HepG2 (cell line): ENCODE results near the gene RGCC. TPM values are rescaled to one million over a fixed set of nuclear protein-coding genes. Genes with fewer than 3 reads are reported as not detected.

Source experiments
- ATAC-seq: fragments of 200-7000 bp; cut with Tn5 transposase; 3 replicates; pipeline ENCODE4 v1.9.1; 2020; ENCODE audit warnings: mild to moderate bottlenecking, moderate library complexity
- BruUV-seq: library from RNA; stranded (reverse); fragments of 400-500 nt; replicated peaks from 2 replicates; lab custom pipeline; 2021; lab: Mats Ljungman, UMichigan
- CTCF ChIA-PET: fragments of 300-600 bp; formaldehyde crosslinking; extraction: SDS; loops from one replicate; lab custom pipeline; 2021; ENCODE audit warnings: low total read pairs, inconsistent platforms, low intra/inter-chr PET ratio; lab: Yijun Ruan, JAX
- POLR2A ChIA-PET: fragments of 350-600 bp; sonication (Branson Sonifier 250); formaldehyde crosslinking; loops from one replicate; lab custom pipeline; 2020; ENCODE audit warnings: antibody characterized with exemption, inconsistent platforms; lab: Yijun Ruan, JAX
- DNase-seq: peaks from one replicate; pipeline ENCODE4 v3.0.0-alpha.2; 2015; ENCODE audit warnings: low spot score
- FAIRE-seq: peaks from 3 replicates; lab custom pipeline; 2011; peaks lifted over from hg19 to GRCh38; lab: Jason Lieb, UNC
- H2AFZ ChIP-seq: one replicate; pipeline ENCODE4 v1.6.1; 2011; ENCODE audit warnings: low read length, inconsistent platforms
- H3K27ac ChIP-seq: fragments of 300-600 bp; 3 replicates; pipeline ENCODE4 v1.8.0; 2011; ENCODE audit warnings: mixed run types, mild to moderate bottlenecking, mixed read lengths, low read length, inconsistent platforms; ENCODE audit not compliant: insufficient read depth; ENCODE audit errors: extremely low read length
- H3K27me3 ChIP-seq, 2 experiments: fragments of 200-600 bp in 1 of 2; 2 replicates in 1 of 2; 3 replicates in 1 of 2; pipeline versions ENCODE4 v1.6.0 to v1.8.0; 2011; ENCODE audit warnings: low read length in 2 of 2, mild to moderate bottlenecking in 2 of 2, moderate library complexity in 2 of 2, inconsistent platforms in 1 of 2; ENCODE audit not compliant: insufficient read depth in 2 of 2, control insufficient read depth in 1 of 2
- H3K36me3 ChIP-seq, 2 experiments: fragments of 200-600 bp in 1 of 2; replicated peaks in 1 of 2; 2 replicates in 1 of 2; 3 replicates in 1 of 2; pipeline versions ENCODE4 v1.5.1 to v1.8.0; 2011; ENCODE audit warnings: low read length in 2 of 2, inconsistent platforms in 1 of 2; ENCODE audit not compliant: insufficient read depth in 2 of 2, control insufficient read depth in 1 of 2
- H3K4me1 ChIP-seq: 2 replicates; pipeline ENCODE4 v1.5.1; 2012; ENCODE audit warnings: low read length, inconsistent platforms; ENCODE audit not compliant: insufficient read depth
- H3K4me2 ChIP-seq: 2 replicates; pipeline ENCODE4 v1.6.0; 2011; ENCODE audit warnings: low read depth, low read length, inconsistent platforms
- H3K4me3 ChIP-seq, 3 experiments: fragments of 200-600 bp in 1 of 3; sonication (generic), shearing (Covaris generic) in 1 of 3; replicated peaks in 1 of 3; 2 replicates each; pipeline ENCODE4 v1.5.1; 2011 to 2016; ENCODE audit warnings: low read length in 3 of 3, inconsistent platforms in 2 of 3, low read depth in 2 of 3, mild to moderate bottlenecking in 2 of 3, control low read depth in 1 of 3, mixed read lengths in 1 of 3; ENCODE audit not compliant: insufficient read depth in 1 of 3
- H3K79me2 ChIP-seq: one replicate; pipeline ENCODE4 v1.6.1; 2011; ENCODE audit warnings: low read length, inconsistent platforms; ENCODE audit not compliant: insufficient read depth
- H3K9ac ChIP-seq: 2 replicates; pipeline ENCODE4 v1.6.0; 2011; ENCODE audit warnings: mild to moderate bottlenecking, low read depth, low read length, inconsistent platforms; ENCODE audit not compliant: insufficient read depth
- H3K9me3 ChIP-seq: 2 replicates; pipeline ENCODE4 v1.5.1; 2012; ENCODE audit warnings: mild to moderate bottlenecking, low read length
- H4K20me1 ChIP-seq: 2 replicates; pipeline ENCODE4 v1.6.0; 2011; ENCODE audit warnings: inconsistent platforms, mild to moderate bottlenecking, low read length, moderate library complexity; ENCODE audit not compliant: insufficient read depth
- GABPB1 ChIP-seq: IDR thresholded peaks from 2 replicates; pipeline ENCODE4 v1.6.1; 2016; ENCODE audit warnings: mild to moderate bottlenecking, missing genetic modification reagents, moderate library complexity, missing compliant biosample characterization
- IRF9 ChIP-seq: sonication (generic); formaldehyde crosslinking; IDR thresholded peaks from 2 replicates; pipeline ENCODE4 v1.8.0; 2022; ENCODE audit warnings: missing genetic modification reagents, mild to moderate bottlenecking, borderline replicate concordance
- KDM1A ChIP-seq: IDR thresholded peaks from 2 replicates; pipeline ENCODE4 v1.6.1; 2016; ENCODE audit warnings: missing compliant biosample characterization
- MNT ChIP-seq: fragments of 450-650 bp; IDR thresholded peaks from 2 replicates; pipeline ENCODE4 v1.6.1; 2016
- PATZ1 ChIP-seq: sonication (generic); formaldehyde crosslinking; IDR thresholded peaks from 2 replicates; pipeline ENCODE4 v1.4.0; 2020; ENCODE audit warnings: missing genetic modification reagents
- PCBP2 ChIP-seq: fragments of 200-400 bp; formaldehyde crosslinking; optimal IDR thresholded peaks from 2 replicates; pipeline ENCODE3; 2018; ENCODE audit warnings: low read length, low read depth; ENCODE audit not compliant: poor library complexity, severe bottlenecking
- SP140L ChIP-seq: sonication (generic); formaldehyde crosslinking; IDR thresholded peaks from 2 replicates; pipeline ENCODE4 v1.4.0; 2020; ENCODE audit warnings: missing genetic modification reagents, borderline replicate concordance
- STAG1 ChIP-seq: sonication (generic); formaldehyde crosslinking; IDR thresholded peaks from 2 replicates; pipeline ENCODE4 v1.4.0; 2020; ENCODE audit warnings: missing genetic modification reagents
- XBP1 ChIP-seq: sonication (generic); formaldehyde crosslinking; IDR thresholded peaks from 2 replicates; pipeline ENCODE4 v1.5.0; 2020; ENCODE audit warnings: missing genetic modification reagents
- ZFP41 ChIP-seq: sonication (generic); formaldehyde crosslinking; IDR thresholded peaks from 2 replicates; pipeline ENCODE4 v1.4.0; 2020; ENCODE audit warnings: mild to moderate bottlenecking, missing genetic modification reagents, borderline replicate concordance
- ZNF234 ChIP-seq: sonication (generic); formaldehyde crosslinking; conservative IDR thresholded peaks from 2 replicates; pipeline ENCODE4 v1.5.1; 2020; ENCODE audit warnings: mild to moderate bottlenecking, missing genetic modification reagents
- ZNF557 ChIP-seq: sonication (generic); formaldehyde crosslinking; IDR thresholded peaks from 2 replicates; pipeline ENCODE4 v1.4.0; 2020; ENCODE audit warnings: missing genetic modification reagents
- ZNF597 ChIP-seq: sonication (generic); formaldehyde crosslinking; IDR thresholded peaks from 2 replicates; pipeline ENCODE4 v1.5.0; 2020; ENCODE audit warnings: missing genetic modification reagents
- WGBS: methylation state at CpG from one replicate; pipeline ENCODE4 v1.1.6; 2017; ENCODE audit warnings: low lambda C conversion rate; 5-methylcytosine and 5-hydroxymethylcytosine counted together
- in situ Hi-C: cut with HindIII; loops from 2 replicates; pipeline ENCODE4 v1.10.0; 2017; ENCODE audit warnings: low pct_unique_long_range_greater_than_20kb; ENCODE audit not compliant: extremely low pct_ligation_motif_present
- intact Hi-C: fragments of 100-400 bp; cut with micrococcal nuclease; formaldehyde crosslinking; loops from one replicate; pipeline ENCODE4 v1.10.0; 2022; ENCODE audit not compliant: unreplicated experiment
- polyA plus RNA-seq, 8 experiments: library from polyadenylated mRNA; depleted of rRNA in 3 of 8; stranded (reverse) in 7 of 8; unstranded in 1 of 8; fragments of >200 nt; fragmentation: Illumina TruSeq in 4 of 8; extraction: Trizol in 4 of 8; gene quantifications; 2 replicates each; pipeline versions ENCODE4 v1.2.1 to v1.2.3, GENCODE V29; 2011 to 2016; ENCODE audit warnings: low read depth in 4 of 8, missing spikeins in 1 of 8, mixed read lengths in 1 of 8; ENCODE audit not compliant: insufficient read depth in 1 of 8
- total RNA-seq, 5 experiments: library from RNA; depleted of rRNA; stranded (reverse); fragments of >200 nt; fragmentation: Illumina TruSeq; extraction: Trizol; gene quantifications; 2 replicates each; pipeline ENCODE4 v1.2.3, GENCODE V29; 2016; ENCODE audit warnings: low read depth in 1 of 5

The RGCC gene
- total and polyA plus RNA-seq, 2 of the 13 experiments (the other 11 are each of a cell fraction or from before 2014, with no cell fraction given), result 0.20 to 8.4 TPM

- in situ Hi-C loops (loop anchor here (5.0 to 25.0 kb wide), 2 partner anchors 238 to 698 kb away; no protein-coding TSS in a partner anchor), intact Hi-C loops (loop anchor here (5.0 kb wide), 1 partner anchor 698 kb away; no protein-coding TSS in a partner anchor)
- FAIRE-seq (no peak), ATAC-seq (no peak), DNase-seq (no peak)
- 43% methylated on average over 5 of the region's 5 CpGs for WGBS
- Histone ChIP-seq H3K27me3 (no peaks in the 10 kb centered on the region), H3K4me1 (peaks cover 18% of the 10 kb centered on the region), H3K4me3 (no peak overlapping the region), H3K79me2 (no peaks in the 10 kb centered on the region), H4K20me1 (no peaks in the 10 kb centered on the region), H3K36me3 (no peaks in the 10 kb centered on the region), H2AFZ (no peak overlapping the region), H3K9me3 (no peaks in the 10 kb centered on the region), H3K4me2 (no peak overlapping the region), H3K27ac (no peak overlapping the region), H3K9ac (no peak overlapping the region)
- ChIA-PET CTCF (no interaction called here), POLR2A (interaction anchor here (0.8 to 0.9 kb wide), 2 partner anchors 8 to 11 kb away, joined by 3 read pairs; no protein-coding TSS in a partner anchor)
- no TSS peak for BruUV-seq
- TF ChIP-seq MNT (peak; percentile 64), ZFP41 (CRISPR knock-in tag) (no peak)
Measured at GRCh38 chr13:41413872-41414271, 43.5 kb upstream of the RGCC start.

GRCh38 chr13:41416276-41416675, 41.1 kb upstream of the RGCC start:
- no peaks in the 10 kb centered on the region for H3K9me3 ChIP-seq
- H3K9ac ChIP-seq, result no peak overlapping the region
- no peak overlapping the region for H3K27ac ChIP-seq
- no peaks in the 10 kb centered on the region for H3K36me3 ChIP-seq
- FAIRE-seq (no peak), DNase-seq (no peak), ATAC-seq (no peak)
- H4K20me1 ChIP-seq, result no peaks in the 10 kb centered on the region
- no peaks in the 10 kb centered on the region for H3K27me3 ChIP-seq
- BruUV-seq, result no TSS peak
- in situ Hi-C loops (loop anchor here (25.0 kb wide), 1 partner anchor 696 kb away; no protein-coding TSS in a partner anchor), intact Hi-C loops (no loop called here)
- H3K4me3 ChIP-seq, result no peak overlapping the region
- POLR2A ChIA-PET, result no interaction called here
- H3K4me2 ChIP-seq, result no peak overlapping the region
- peaks cover 14% of the 10 kb centered on the region for H3K4me1 ChIP-seq
- no peaks in the 10 kb centered on the region for H3K79me2 ChIP-seq
- CTCF ChIA-PET, result no interaction called here
- H2AFZ ChIP-seq, result no peak overlapping the region
- WGBS, result 33% methylated on average over 3 of the region's 3 CpGs
- no peak for TF ChIP-seq ZNF234
- no peak for TF ChIP-seq PCBP2
- no peak for TF ChIP-seq ZNF597 (CRISPR knock-in tag)
- TF ChIP-seq ZNF557 (CRISPR knock-in tag), result no peak
- TF ChIP-seq PATZ1 (CRISPR knock-in tag), result no peak
- no peak for TF ChIP-seq SP140L (CRISPR knock-in tag)
- no peak for TF ChIP-seq GABPB1 (CRISPR knock-in tag)
- no peak for TF ChIP-seq XBP1 (CRISPR knock-in tag)
- no peak for TF ChIP-seq KDM1A
- no peak for TF ChIP-seq IRF9 (CRISPR knock-in tag)
- TF ChIP-seq STAG1, result no peak
